ENCODE results near the gene TLK2. TPM values are rescaled to one million over a fixed set of nuclear protein-coding genes. Genes with fewer than 3 reads are reported as not detected.

The TLK2 gene
- total RNA-seq, 2 experiments from 2014 or later, result 36.6 to 58.9 TPM

DNA sequence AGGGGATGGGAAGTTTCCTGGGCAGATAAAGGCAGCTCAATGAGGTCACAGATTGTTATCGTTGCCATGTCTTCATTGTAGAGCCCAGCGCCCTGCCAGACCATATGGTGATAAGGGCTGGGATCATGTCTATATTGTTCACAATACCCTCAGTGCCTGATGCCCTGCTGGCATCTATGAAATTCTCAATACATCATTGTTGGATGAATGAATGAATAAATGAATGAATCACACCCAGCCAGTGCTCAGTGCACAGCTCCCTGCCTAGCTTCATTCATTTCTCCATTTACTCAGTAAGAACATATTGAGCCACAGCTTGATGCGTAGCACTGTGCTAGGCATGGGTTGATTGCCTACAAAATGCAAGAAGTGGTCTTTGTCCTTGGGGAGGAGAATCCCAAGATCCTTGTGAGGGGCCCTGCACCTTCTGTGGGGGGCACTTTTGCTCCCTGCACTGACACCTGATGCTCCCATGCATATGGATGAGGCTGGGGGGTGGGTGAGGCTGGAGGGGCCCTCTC, 178.6 kb downstream of the TLK2 start:
- CTCF ChIA-PET (ENCODE audit: unreplicated experiment), result no interaction called here

DNA sequence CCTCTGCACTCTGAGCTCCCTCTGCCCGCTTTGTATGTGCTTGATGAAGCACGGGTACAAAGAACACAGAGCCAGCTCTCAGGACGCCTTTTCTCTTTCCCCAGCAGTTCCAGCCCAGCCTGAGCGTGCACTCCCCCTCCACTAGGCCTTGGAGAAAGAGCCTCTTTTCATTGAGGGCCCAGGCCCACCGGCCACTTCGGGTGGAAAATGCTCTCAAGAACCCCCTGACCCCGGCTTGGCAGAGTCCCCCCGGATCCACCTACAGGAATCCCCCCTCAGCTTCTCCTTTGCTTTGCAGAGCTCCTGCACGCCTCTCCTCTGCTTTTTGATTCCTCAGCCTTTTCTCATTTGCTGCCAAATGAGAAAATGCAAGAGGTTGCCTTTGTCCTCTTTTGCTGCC, 179.1 kb downstream of the TLK2 start:
- no peak overlapping the region for H3K4me3 ChIP-seq (ENCODE audit: low read depth, low read length, poor library complexity, severe bottlenecking)
- H3K4me1 ChIP-seq (ENCODE audit: insufficient read depth, low read length, poor library complexity, severe bottlenecking), result no peaks in the 10 kb centered on the region
- intact Hi-C loops (cut with micrococcal nuclease; ENCODE audit: unreplicated experiment), result no loop called here
- TF ChIP-seq EZH2phosphoT487 (IDR thresholded peaks at IDR 0.05; ENCODE audit: borderline replicate concordance, low read depth, low read length), result no peak
- TF ChIP-seq, protein P1, sequence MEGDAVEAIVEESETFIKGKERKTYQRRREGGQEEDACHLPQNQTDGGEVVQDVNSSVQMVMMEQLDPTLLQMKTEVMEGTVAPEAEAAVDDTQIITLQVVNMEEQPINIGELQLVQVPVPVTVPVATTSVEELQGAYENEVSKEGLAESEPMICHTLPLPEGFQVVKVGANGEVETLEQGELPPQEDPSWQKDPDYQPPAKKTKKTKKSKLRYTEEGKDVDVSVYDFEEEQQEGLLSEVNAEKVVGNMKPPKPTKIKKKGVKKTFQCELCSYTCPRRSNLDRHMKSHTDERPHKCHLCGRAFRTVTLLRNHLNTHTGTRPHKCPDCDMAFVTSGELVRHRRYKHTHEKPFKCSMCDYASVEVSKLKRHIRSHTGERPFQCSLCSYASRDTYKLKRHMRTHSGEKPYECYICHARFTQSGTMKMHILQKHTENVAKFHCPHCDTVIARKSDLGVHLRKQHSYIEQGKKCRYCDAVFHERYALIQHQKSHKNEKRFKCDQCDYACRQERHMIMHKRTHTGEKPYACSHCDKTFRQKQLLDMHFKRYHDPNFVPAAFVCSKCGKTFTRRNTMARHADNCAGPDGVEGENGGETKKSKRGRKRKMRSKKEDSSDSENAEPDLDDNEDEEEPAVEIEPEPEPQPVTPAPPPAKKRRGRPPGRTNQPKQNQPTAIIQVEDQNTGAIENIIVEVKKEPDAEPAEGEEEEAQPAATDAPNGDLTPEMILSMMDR (conservative IDR thresholded peaks at IDR 0.05; ENCODE audit: low read length), result no peak
- no peak overlapping the region for H3K27ac ChIP-seq (ENCODE audit: low read depth, low read length, poor library complexity, severe bottlenecking)
- H3K4me2 ChIP-seq (ENCODE audit: low read length), result no peak overlapping the region
- DNase-seq (ENCODE audit: low spot score), result no peak
- H3K79me2 ChIP-seq (ENCODE audit: insufficient read depth, low read depth, low read length), result no peaks in the 10 kb centered on the region
- BruUV-seq (replicated peaks), result no TSS peak
- no peaks in the 10 kb centered on the region for H3K9me2 ChIP-seq (ENCODE audit: insufficient read depth, low read length)
- no peaks in the 10 kb centered on the region for H3K36me3 ChIP-seq (ENCODE audit: insufficient read depth, low read length)
- H4K20me1 ChIP-seq (ENCODE audit: insufficient read depth, low read length), result no peaks in the 10 kb centered on the region
- no peak overlapping the region for H2AFZ ChIP-seq (ENCODE audit: low read length)
- no peaks in the 10 kb centered on the region for H3K9me3 ChIP-seq (ENCODE audit: low read length)
- ChIA-PET POLR2A (interaction anchor here (0.6 kb wide), 1 partner anchor 535 kb away, joined by 3 read pairs; no protein-coding TSS in a partner anchor), CTCF (ENCODE audit: unreplicated experiment) (no interaction called here)

More for the DNA sequence above, 178.6 kb downstream of the TLK2 start:
- H3K4me1 ChIP-seq (ENCODE audit: insufficient read depth, low read length, poor library complexity, severe bottlenecking), result no peaks in the 10 kb centered on the region
- H3K4me3 ChIP-seq (ENCODE audit: low read depth, low read length, poor library complexity, severe bottlenecking), result no peak overlapping the region
- no peaks in the 10 kb centered on the region for H3K9me2 ChIP-seq (ENCODE audit: insufficient read depth, low read length)
- no peak for DNase-seq (ENCODE audit: low spot score)
- no peaks in the 10 kb centered on the region for H3K9me3 ChIP-seq (ENCODE audit: low read length)
- H3K79me2 ChIP-seq (ENCODE audit: insufficient read depth, low read depth, low read length), result no peaks in the 10 kb centered on the region
- no peak overlapping the region for H2AFZ ChIP-seq (ENCODE audit: low read length)
- H4K20me1 ChIP-seq (ENCODE audit: insufficient read depth, low read length), result no peaks in the 10 kb centered on the region
- H3K4me2 ChIP-seq (ENCODE audit: low read length), result no peak overlapping the region
- intact Hi-C loops (cut with micrococcal nuclease; ENCODE audit: unreplicated experiment), result no loop called here
- TF ChIP-seq EZH2phosphoT487 (IDR thresholded peaks at IDR 0.05; ENCODE audit: borderline replicate concordance, low read depth, low read length), result no peak
- POLR2A ChIA-PET, result interaction anchor here (0.6 kb wide), 1 partner anchor 535 kb away, joined by 3 read pairs; no protein-coding TSS in a partner anchor
- BruUV-seq (replicated peaks), result no TSS peak
- no peak overlapping the region for H3K27ac ChIP-seq (ENCODE audit: low read depth, low read length, poor library complexity, severe bottlenecking)
- no peaks in the 10 kb centered on the region for H3K36me3 ChIP-seq (ENCODE audit: insufficient read depth, low read length)

DNA sequence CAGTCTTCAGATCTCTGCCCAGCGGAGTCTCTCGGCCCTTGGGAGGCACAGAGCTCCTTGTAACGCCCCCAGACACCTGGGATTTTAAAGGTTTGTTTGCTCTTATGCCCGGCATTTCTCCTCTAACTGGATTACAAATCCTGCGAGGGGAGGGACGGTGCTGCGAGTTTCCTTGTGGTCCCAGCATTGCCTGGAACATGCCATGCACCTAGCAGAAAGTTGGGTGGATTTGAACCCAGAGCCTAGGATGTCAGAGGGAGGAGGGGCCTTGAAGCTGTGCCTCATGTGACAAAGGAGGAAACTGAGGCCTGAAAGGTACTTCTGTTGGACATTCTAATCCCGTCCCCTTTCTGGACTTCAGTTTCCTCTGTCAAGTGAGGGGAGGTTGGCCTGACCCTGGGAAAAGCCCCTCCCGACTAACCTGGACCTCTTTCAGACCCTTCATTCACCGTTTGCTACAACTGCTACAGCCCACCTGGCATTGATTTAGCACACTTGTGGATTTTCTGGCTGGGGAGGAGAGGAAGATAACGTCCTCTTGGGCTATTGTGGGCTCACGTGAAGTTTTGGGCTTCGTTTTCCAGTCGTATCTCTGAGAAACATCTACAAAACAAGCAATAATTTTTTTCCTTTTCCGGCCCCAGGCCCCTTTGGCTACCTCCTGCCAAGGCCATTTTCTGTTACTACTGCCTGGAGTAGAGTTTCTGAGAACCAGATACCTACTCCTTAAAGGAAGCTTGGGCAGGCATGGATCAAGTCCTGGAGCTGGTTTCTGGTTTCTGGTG, 179.7 kb downstream of the TLK2 start:
- no peak for DNase-seq (ENCODE audit: low spot score)
- Histone ChIP-seq H4K20me1 (ENCODE audit: insufficient read depth, low read length) (no peaks in the 10 kb centered on the region), H3K79me2 (ENCODE audit: insufficient read depth, low read depth, low read length) (no peaks in the 10 kb centered on the region), H3K9me3 (ENCODE audit: low read length) (no peaks in the 10 kb centered on the region), H2AFZ (ENCODE audit: low read length) (no peak overlapping the region), H3K4me2 (ENCODE audit: low read length) (no peak overlapping the region), H3K27ac (ENCODE audit: low read depth, low read length, poor library complexity, severe bottlenecking) (no peak overlapping the region), H3K9me2 (ENCODE audit: insufficient read depth, low read length) (no peaks in the 10 kb centered on the region), H3K4me1 (ENCODE audit: insufficient read depth, low read length, poor library complexity, severe bottlenecking) (no peaks in the 10 kb centered on the region), H3K36me3 (ENCODE audit: insufficient read depth, low read length) (no peaks in the 10 kb centered on the region), H3K4me3 (ENCODE audit: low read depth, low read length, poor library complexity, severe bottlenecking) (no peak overlapping the region)
- BruUV-seq (replicated peaks), result no TSS peak
- intact Hi-C loops (cut with micrococcal nuclease; ENCODE audit: unreplicated experiment), result no loop called here
- CTCF ChIA-PET (ENCODE audit: unreplicated experiment), result no interaction called here
- no peak for TF ChIP-seq EZH2phosphoT487 (IDR thresholded peaks at IDR 0.05; ENCODE audit: borderline replicate concordance, low read depth, low read length)
- TF ChIP-seq, protein P1 (conservative IDR thresholded peaks at IDR 0.05; ENCODE audit: low read length), result no peak
- POLR2A ChIA-PET, result no interaction called here

Measured in OCI-LY7 (cell line).